IMR-90 (cell line): ENCODE measurements around the gene DOCK2.

Source experiments
- BHLHE40 ChIP-seq: fragments of 150-350 bp; IDR thresholded peaks from 2 replicates; pipeline ENCODE4 v1.6.1; 2016; ENCODE audit warnings: mild to moderate bottlenecking, low read depth, low read length
- MAFK ChIP-seq: IDR thresholded peaks from 2 replicates; pipeline ENCODE4 v1.6.1; 2012; ENCODE audit warnings: low read depth, low read length, improper control_type of control experiment
- MXI1 ChIP-seq: IDR thresholded peaks from 2 replicates; pipeline ENCODE4 v1.6.1; 2012; ENCODE audit warnings: low read depth, mild to moderate bottlenecking, low read length, moderate library complexity, borderline replicate concordance
- POLR2A ChIP-seq: IDR thresholded peaks from 2 replicates; pipeline ENCODE4 v1.6.1; 2012; ENCODE audit warnings: mild to moderate bottlenecking, low read depth, low read length
- RAD21 ChIP-seq: IDR thresholded peaks from 2 replicates; pipeline ENCODE4 v1.6.1; 2012; ENCODE audit warnings: low read length, improper control_type of control experiment
- RFX5 ChIP-seq: IDR thresholded peaks from 2 replicates; pipeline ENCODE4 v1.8.0; 2012; ENCODE audit warnings: low read depth, mild to moderate bottlenecking, low read length, moderate library complexity
- SMC3 ChIP-seq: fragments of 150-350 bp; IDR thresholded peaks from 2 replicates; pipeline ENCODE4 v1.6.1; 2016; ENCODE audit warnings: low read depth, mild to moderate bottlenecking, antibody characterized with exemption, low read length, moderate library complexity
- USF2 ChIP-seq: fragments of 150-350 bp; IDR thresholded peaks from 2 replicates; pipeline ENCODE4 v1.6.1; 2017; ENCODE audit warnings: mild to moderate bottlenecking, antibody characterized with exemption, low read length, low read depth
- TF ChIP-seq, protein P1 (sequence below): conservative IDR thresholded peaks from 2 replicates; pipeline ENCODE4 v1.5.1; 2012; ENCODE audit warnings: mild to moderate bottlenecking, low read depth, low read length, improper control_type of control experiment

DNA sequence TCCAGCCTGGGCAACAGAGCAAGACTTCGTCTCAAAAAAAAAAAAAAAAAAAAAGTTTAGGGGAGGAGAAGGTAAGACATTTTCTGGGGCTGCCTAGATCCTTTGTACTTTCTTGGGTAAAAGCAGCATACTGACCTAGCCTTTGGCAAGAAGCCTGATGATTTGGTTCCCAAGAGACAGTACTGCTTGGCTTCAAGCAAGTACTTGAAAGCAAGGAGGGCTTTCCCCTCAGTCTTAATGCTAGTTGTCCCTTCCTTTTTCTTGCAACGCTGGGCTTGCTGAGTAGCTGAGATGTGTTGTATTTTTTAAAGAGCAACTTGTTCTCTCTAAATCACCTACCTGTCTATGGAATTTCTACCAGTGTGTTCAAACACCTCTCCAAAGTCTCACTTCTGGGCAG lies 267.0 kb downstream of the DOCK2 start:
- TF ChIP-seq, protein P1, sequence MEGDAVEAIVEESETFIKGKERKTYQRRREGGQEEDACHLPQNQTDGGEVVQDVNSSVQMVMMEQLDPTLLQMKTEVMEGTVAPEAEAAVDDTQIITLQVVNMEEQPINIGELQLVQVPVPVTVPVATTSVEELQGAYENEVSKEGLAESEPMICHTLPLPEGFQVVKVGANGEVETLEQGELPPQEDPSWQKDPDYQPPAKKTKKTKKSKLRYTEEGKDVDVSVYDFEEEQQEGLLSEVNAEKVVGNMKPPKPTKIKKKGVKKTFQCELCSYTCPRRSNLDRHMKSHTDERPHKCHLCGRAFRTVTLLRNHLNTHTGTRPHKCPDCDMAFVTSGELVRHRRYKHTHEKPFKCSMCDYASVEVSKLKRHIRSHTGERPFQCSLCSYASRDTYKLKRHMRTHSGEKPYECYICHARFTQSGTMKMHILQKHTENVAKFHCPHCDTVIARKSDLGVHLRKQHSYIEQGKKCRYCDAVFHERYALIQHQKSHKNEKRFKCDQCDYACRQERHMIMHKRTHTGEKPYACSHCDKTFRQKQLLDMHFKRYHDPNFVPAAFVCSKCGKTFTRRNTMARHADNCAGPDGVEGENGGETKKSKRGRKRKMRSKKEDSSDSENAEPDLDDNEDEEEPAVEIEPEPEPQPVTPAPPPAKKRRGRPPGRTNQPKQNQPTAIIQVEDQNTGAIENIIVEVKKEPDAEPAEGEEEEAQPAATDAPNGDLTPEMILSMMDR = no peak
- no peak for TF ChIP-seq POLR2A
- no peak for TF ChIP-seq RAD21
- TF ChIP-seq RFX5 = no peak
- no peak for TF ChIP-seq USF2
- no peak for TF ChIP-seq MAFK
- TF ChIP-seq BHLHE40 = no peak
- TF ChIP-seq SMC3 = no peak
- no peak for TF ChIP-seq MXI1
